Right renal cortex interstitium (tissue), 3 donors: ENCODE results near the gene NRP1. TPM values are rescaled to one million over a fixed set of nuclear protein-coding genes. Genes with fewer than 3 reads are reported as not detected.
"Not testable (repeated sequence)": the region's sequence is repeated elsewhere in the genome, so short reads cannot be mapped to it uniquely, and the experiment has no call there.

ENCODE experiments used
- DNase-seq, 3 donors: peaks; one replicate each; pipeline ENCODE4 v3.0.0-alpha.2; 2013; ENCODE audit warnings: low read depth in 3 of 3, low spot score in 2 of 3
- polyA plus RNA-seq, 3 donors: library from polyadenylated mRNA; unstranded; fragments of 120-200 nt; gene quantifications; one replicate each; pipeline ENCODE4 v1.2.1, GENCODE V29; 2013; ENCODE audit not compliant: insufficient read length in 3 of 3

The NRP1 gene
- polyA plus RNA-seq, 3 donors = 141 to 165 (median 160) TPM

- no peak for DNase-seq
These were observed 179.9 kb downstream of the NRP1 start for GRCh38 chr10:33154590-33154989.

- DNase-seq = no peak
These were observed 180.5 kb downstream of the NRP1 start for GRCh38 chr10:33153968-33154327.

- no peak for DNase-seq
These were observed 181.1 kb downstream of the NRP1 start for GRCh38 chr10:33153251-33153967.

- no peak for DNase-seq
These were observed 181.7 kb downstream of the NRP1 start for GRCh38 chr10:33152750-33153149.

GRCh38 chr10:33152146-33152545 lies 182.3 kb downstream of the NRP1 start:
- DNase-seq = no peak

GRCh38 chr10:33151344-33151864 lies 183.1 kb downstream of the NRP1 start:
- no peak for DNase-seq

GRCh38 chr10:33150889-33151288 lies 183.6 kb downstream of the NRP1 start:
- no peak for DNase-seq

GRCh38 chr10:33150146-33150545 lies 184.3 kb downstream of the NRP1 start:
- DNase-seq = no peak

GRCh38 chr10:33147013-33147310 lies 187.5 kb downstream of the NRP1 start:
- DNase-seq = no peak

GRCh38 chr10:33146189-33147012 lies 188.1 kb downstream of the NRP1 start:
- DNase-seq = no peak

GRCh38 chr10:33145451-33146188 lies 188.8 kb downstream of the NRP1 start:
- no peak for DNase-seq

GRCh38 chr10:33143160-33143728 lies 191.2 kb downstream of the NRP1 start:
- DNase-seq = no peak

- no peak for DNase-seq
These were observed 192.2 kb downstream of the NRP1 start for GRCh38 chr10:33142295-33142694.

- DNase-seq = no peak
These were observed 193.2 kb downstream of the NRP1 start for GRCh38 chr10:33141251-33141650.

- no peak for DNase-seq
These were observed 195.3 kb downstream of the NRP1 start for GRCh38 chr10:33139181-33139646.

- DNase-seq = not testable (repeated sequence)
These were observed 195.8 kb downstream of the NRP1 start for GRCh38 chr10:33138686-33139085.

GRCh38 chr10:33137356-33138005 lies 197.0 kb downstream of the NRP1 start:
- no peak for DNase-seq

- DNase-seq = no peak
These were observed 197.7 kb downstream of the NRP1 start for GRCh38 chr10:33136781-33137180.

- DNase-seq = no peak
These were observed 198.2 kb downstream of the NRP1 start for GRCh38 chr10:33136271-33136670.

- DNase-seq = no peak
These were observed 200.3 kb downstream of the NRP1 start for GRCh38 chr10:33134011-33134751.
